ENCODE measurements around the gene TAF3.

- TF ChIP-seq, protein P1, sequence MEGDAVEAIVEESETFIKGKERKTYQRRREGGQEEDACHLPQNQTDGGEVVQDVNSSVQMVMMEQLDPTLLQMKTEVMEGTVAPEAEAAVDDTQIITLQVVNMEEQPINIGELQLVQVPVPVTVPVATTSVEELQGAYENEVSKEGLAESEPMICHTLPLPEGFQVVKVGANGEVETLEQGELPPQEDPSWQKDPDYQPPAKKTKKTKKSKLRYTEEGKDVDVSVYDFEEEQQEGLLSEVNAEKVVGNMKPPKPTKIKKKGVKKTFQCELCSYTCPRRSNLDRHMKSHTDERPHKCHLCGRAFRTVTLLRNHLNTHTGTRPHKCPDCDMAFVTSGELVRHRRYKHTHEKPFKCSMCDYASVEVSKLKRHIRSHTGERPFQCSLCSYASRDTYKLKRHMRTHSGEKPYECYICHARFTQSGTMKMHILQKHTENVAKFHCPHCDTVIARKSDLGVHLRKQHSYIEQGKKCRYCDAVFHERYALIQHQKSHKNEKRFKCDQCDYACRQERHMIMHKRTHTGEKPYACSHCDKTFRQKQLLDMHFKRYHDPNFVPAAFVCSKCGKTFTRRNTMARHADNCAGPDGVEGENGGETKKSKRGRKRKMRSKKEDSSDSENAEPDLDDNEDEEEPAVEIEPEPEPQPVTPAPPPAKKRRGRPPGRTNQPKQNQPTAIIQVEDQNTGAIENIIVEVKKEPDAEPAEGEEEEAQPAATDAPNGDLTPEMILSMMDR (IDR thresholded peaks at IDR 0.05; ENCODE audit: insufficient read depth, low read length, poor library complexity, severe bottlenecking), result no peak
- no peak for TF ChIP-seq EZH2phosphoT487 (conservative IDR thresholded peaks at IDR 0.05; ENCODE audit: low read length)
These were observed 234.1 kb downstream of the TAF3 start for GRCh38 chr10:8052341-8052955.

All from SU-DHL-6 (cell line).